Activated T-cell treated with anti-CD3 and anti-CD28 coated beads, Interleukin-2, amount 50 U/mL, for 4 hours (primary cell): ENCODE results near the gene RPS2. TPM values are rescaled to one million over a fixed set of nuclear protein-coding genes. Genes with fewer than 3 reads are reported as not detected.
"Not testable (repeated sequence)": the region's sequence is repeated elsewhere in the genome, so short reads cannot be mapped to it uniquely, and the experiment has no call there.

Source experiments
- ATAC-seq, 2 donors: fragments of 200-7000 bp; cut with Tn5 transposase; one replicate each; pipeline ENCODE4 v1.10.0; 2021
- DNase-seq: peaks from one replicate; pipeline ENCODE4 v3.0.0-alpha.2; 2020
- H3K27me3 Mint-ChIP-seq: one replicate; pipeline ENCODE4 v1.8.0; 2021; ENCODE audit warnings: low read depth, mixed read lengths
- H3K36me3 Mint-ChIP-seq: one replicate; pipeline ENCODE4 v1.8.0; 2022; ENCODE audit warnings: mixed read lengths; ENCODE audit not compliant: insufficient read depth
- H3K4me1 Mint-ChIP-seq: one replicate; pipeline ENCODE4 v1.8.0; 2021; ENCODE audit warnings: low read depth, mixed read lengths
- H3K4me3 Mint-ChIP-seq: one replicate; pipeline ENCODE4 v1.8.0; 2021; ENCODE audit warnings: mild to moderate bottlenecking, moderate library complexity, mixed read lengths
- H3K9me3 Mint-ChIP-seq: one replicate; pipeline ENCODE4 v1.8.0; 2021; ENCODE audit warnings: mixed read lengths
- total RNA-seq, 3 donors: library from RNA; stranded (reverse); gene quantifications; one replicate each; pipeline ENCODE4 v1.2.1, GENCODE V29; 2021

RPS2 gene
- total RNA-seq, 3 donors from 2014 or later = 5,588 to 5,699 (median 5,621) TPM

DNA sequence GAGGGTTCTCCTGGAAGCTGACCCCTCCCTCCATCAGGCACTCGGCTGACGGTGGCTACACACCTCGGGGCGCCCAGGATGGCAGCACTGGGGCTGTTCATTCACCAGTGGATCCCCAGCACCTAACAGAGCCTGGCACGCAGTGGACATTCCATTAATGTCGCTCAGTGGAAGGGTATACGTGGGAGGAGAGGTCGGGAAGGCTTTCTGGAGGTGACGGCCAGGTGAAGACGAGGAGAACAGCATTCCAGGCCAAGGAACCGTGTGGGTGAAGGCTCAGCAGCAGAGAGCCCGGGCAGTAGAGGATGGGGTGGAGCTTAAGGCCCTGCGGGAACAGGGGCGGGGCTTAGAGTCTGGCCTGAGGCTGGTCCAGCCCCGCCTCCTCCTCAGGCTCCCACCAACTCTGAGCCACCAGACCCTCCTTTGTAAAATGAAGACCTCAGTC lies 43.9 kb downstream of the RPS2 start:
- DNase-seq (no peak), ATAC-seq (peak; percentile 32 to 39)
- H3K36me3 Mint-ChIP-seq = no peaks in the 10 kb centered on the region
- H3K4me3 Mint-ChIP-seq = no peak overlapping the region
- no peaks in the 10 kb centered on the region for H3K4me1 Mint-ChIP-seq
- no peaks in the 10 kb centered on the region for H3K9me3 Mint-ChIP-seq
- peaks cover 65% of the 10 kb centered on the region for H3K27me3 Mint-ChIP-seq

DNA sequence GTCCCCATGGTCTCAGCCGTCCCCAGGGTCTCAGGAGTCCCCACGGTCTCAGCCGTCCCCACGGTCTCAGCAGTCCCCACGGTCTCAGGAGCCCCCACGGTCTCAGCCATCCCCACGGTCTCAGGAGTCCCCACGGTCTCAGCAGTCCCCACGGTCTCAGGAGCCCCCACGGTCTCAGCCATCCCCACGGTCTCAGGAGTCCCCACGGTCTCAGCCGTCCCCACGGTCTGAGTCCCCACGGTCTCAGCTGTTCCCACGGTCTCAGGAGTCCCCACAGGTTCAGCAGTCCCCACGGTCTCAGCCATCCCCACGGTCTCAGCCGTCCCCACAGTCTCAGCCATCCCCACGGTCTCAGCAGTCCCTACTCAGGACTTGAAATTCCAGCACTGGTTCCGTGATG lies 44.5 kb downstream of the RPS2 start:
- DNase-seq, H3K4me1 Mint-ChIP-seq, H3K4me3 Mint-ChIP-seq, ATAC-seq, H3K36me3 Mint-ChIP-seq, H3K9me3 Mint-ChIP-seq: not testable (repeated sequence)
- H3K27me3 Mint-ChIP-seq = peaks cover 71% of the 10 kb centered on the region

DNA sequence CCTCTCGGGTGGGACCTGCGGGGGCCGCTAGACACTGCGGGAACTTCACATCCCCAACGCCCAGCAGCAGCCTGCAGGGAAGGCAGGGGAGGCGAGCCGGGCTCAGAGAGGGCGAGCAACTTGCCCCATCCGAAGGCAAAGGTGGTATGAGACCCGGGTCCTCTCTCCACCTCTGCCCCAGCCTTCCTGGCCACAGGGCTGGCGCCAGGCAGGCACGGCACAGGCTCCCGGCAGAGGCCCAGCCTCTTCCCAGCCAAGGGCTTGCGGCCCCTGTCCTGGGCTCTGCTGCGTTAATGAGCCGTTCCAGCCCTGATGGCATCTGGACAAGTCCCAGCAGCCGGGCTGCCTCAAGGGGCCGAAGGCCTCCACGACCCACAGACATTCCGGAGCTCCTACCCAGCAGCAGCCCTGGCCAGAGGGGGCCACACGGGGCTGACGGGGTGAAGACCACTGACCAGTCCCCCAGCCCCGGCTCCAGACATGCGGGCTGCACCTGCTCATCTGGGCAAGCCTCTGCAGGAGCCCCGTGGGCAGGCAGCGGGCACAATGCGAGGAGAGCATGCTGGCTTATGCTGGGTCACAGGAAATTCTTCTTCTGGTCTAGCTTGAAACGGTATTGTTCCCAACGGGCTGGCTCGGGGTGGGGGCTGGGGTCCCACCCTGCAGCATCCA lies 45.2 kb downstream of the RPS2 start:
- no peak for DNase-seq
- no peak for ATAC-seq
- Mint-ChIP-seq H3K4me1 (no peaks in the 10 kb centered on the region), H3K36me3 (no peaks in the 10 kb centered on the region), H3K27me3 (peaks cover 74% of the 10 kb centered on the region), H3K4me3 (no peak overlapping the region), H3K9me3 (no peaks in the 10 kb centered on the region)

- no peak within 1 kb of the TSS for H3K4me3 Mint-ChIP-seq
- ATAC-seq (no peak), DNase-seq (no peak)
- H3K4me1 Mint-ChIP-seq = no peaks in the 10 kb centered on the region
- H3K27me3 Mint-ChIP-seq = peaks cover 74% of the 10 kb centered on the region
- no peaks in the 10 kb centered on the region for H3K9me3 Mint-ChIP-seq
- no peaks in the 10 kb centered on the region for H3K36me3 Mint-ChIP-seq
Observed at GRCh38 chr16:1918351-1919326, 46.0 kb downstream of the RPS2 start, which contains the start of gene HS3ST6. Gene HS3ST6, minus strand, starts transcription at chr16:1918415. Its CDS starts 92 bp downstream, at chr16:1918323.

GRCh38 chr16:1917665-1918350 lies 46.8 kb downstream of the RPS2 start:
- Mint-ChIP-seq H3K4me1 (no peaks in the 10 kb centered on the region), H3K27me3 (peaks cover 67% of the 10 kb centered on the region), H3K36me3 (no peaks in the 10 kb centered on the region), H3K4me3 (no peak overlapping the region), H3K9me3 (no peaks in the 10 kb centered on the region)
- no peak for DNase-seq
- ATAC-seq = no peak

GRCh38 chr16:1917056-1917664 lies 47.5 kb downstream of the RPS2 start:
- H3K9me3 Mint-ChIP-seq = no peaks in the 10 kb centered on the region
- H3K4me3 Mint-ChIP-seq = no peak overlapping the region
- DNase-seq (no peak), ATAC-seq (no peak)
- H3K36me3 Mint-ChIP-seq = no peaks in the 10 kb centered on the region
- peaks cover 66% of the 10 kb centered on the region for H3K27me3 Mint-ChIP-seq
- H3K4me1 Mint-ChIP-seq = no peaks in the 10 kb centered on the region

- H3K4me1 Mint-ChIP-seq = no peaks in the 10 kb centered on the region
- peaks cover 62% of the 10 kb centered on the region for H3K27me3 Mint-ChIP-seq
- no peaks in the 10 kb centered on the region for H3K9me3 Mint-ChIP-seq
- no peak overlapping the region for H3K4me3 Mint-ChIP-seq
- DNase-seq (no peak), ATAC-seq (no peak)
- H3K36me3 Mint-ChIP-seq = no peaks in the 10 kb centered on the region
Observed at GRCh38 chr16:1916640-1916990, 48.0 kb downstream of the RPS2 start.

DNA sequence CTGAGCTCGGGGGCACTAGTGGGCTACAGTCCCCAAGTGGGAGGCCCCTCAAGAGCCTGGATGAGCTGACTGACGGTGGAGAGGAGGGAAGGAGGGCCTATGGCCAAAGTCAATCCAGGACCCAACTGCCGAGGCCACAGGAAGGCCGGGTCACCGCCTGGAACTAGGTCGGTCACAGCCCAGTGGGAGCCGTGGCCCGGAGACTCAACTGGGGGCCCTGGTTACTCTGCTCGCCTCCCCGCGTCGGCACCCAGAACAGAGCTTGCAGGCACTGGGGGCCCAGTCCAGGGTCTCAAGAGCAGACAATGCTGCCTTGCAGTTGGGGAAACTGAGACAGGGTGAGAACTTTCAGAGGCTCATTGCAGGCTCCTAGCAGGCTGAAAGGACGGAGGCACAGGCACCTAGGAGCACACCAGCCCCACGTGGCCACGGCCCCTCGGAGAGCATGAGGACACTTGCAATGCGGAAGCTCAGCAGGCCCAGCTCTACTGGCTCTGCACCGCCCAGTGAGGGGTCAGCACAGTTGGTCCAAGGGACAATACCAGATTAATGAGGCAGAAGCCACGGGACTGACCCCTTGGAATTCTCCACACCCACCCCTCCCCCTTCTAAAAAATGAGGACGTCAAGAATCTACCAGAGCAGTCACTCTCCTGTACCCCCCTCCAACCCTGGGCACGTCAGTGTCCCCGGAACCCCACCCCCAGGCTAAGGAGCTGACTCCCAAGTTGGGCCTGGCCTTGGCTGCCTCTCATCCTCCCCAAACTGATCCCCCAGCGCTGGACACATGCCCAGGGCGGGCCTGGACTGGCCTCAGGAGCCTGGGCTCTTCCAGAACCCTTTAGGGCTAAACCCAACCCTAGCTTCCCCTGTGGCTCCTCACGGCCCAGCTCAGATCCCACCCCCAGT lies 48.6 kb downstream of the RPS2 start:
- no peak for ATAC-seq
- Mint-ChIP-seq H3K27me3 (peaks cover 56% of the 10 kb centered on the region), H3K36me3 (no peaks in the 10 kb centered on the region), H3K9me3 (no peaks in the 10 kb centered on the region), H3K4me3 (no peak overlapping the region), H3K4me1 (no peaks in the 10 kb centered on the region)
- no peak for DNase-seq

GRCh38 chr16:1914988-1915387 lies 49.6 kb downstream of the RPS2 start:
- no peak for DNase-seq
- H3K4me3 Mint-ChIP-seq = no peak overlapping the region
- H3K27me3 Mint-ChIP-seq = peaks cover 47% of the 10 kb centered on the region
- no peaks in the 10 kb centered on the region for H3K9me3 Mint-ChIP-seq
- H3K36me3 Mint-ChIP-seq = no peaks in the 10 kb centered on the region
- H3K4me1 Mint-ChIP-seq = no peaks in the 10 kb centered on the region
- ATAC-seq = no peak

DNA sequence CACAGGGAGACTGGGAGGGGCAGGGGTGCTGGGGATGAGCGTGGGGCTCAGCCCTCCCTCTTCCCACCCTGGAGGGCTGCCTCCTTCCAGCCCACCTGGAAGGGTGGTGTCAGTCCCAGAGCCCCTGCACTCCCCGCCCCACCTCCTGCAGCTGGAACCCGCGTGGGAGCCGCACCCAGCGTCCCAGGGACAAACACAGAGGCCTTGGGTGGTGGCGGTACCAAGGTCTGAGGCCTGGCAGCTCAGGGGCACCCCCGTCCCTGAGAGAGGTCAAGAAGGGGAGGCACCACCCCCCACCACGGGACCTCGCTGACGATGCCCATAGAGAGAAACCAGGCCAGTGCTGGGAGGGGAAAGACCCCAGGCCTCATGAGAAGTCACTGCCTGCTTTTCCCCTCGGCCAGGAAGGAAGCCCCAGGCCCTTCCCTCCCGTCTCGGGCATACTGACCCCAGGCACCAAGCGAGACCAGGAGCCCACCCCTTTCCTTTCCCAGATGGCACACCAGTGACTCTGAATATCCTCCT lies 50.5 kb downstream of the RPS2 start:
- Mint-ChIP-seq H3K36me3 (no peaks in the 10 kb centered on the region), H3K4me3 (no peak overlapping the region), H3K4me1 (no peaks in the 10 kb centered on the region), H3K27me3 (peaks cover 45% of the 10 kb centered on the region), H3K9me3 (no peaks in the 10 kb centered on the region)
- DNase-seq (no peak), ATAC-seq (no peak)

- no peak for DNase-seq
- Mint-ChIP-seq H3K4me3 (no peak overlapping the region), H3K4me1 (no peaks in the 10 kb centered on the region), H3K27me3 (peaks cover 43% of the 10 kb centered on the region), H3K36me3 (no peaks in the 10 kb centered on the region), H3K9me3 (no peaks in the 10 kb centered on the region)
- no peak for ATAC-seq
Observed at GRCh38 chr16:1913327-1914083, 51.1 kb downstream of the RPS2 start.

- Mint-ChIP-seq H3K36me3 (no peaks in the 10 kb centered on the region), H3K27me3 (peaks cover 39% of the 10 kb centered on the region), H3K4me1 (no peaks in the 10 kb centered on the region)
Observed at GRCh38 chr16:1912215-1912543, 52.4 kb downstream of the RPS2 start.

More at GRCh38 chr16:1912215-1912543, 52.4 kb downstream of the RPS2 start:
- no peak overlapping the region for H3K4me3 Mint-ChIP-seq
- DNase-seq = no peak
- no peak for ATAC-seq
- H3K9me3 Mint-ChIP-seq = no peaks in the 10 kb centered on the region
